T-cell (primary cell): ENCODE results near the gene SCIN. TPM values are rescaled to one million over a fixed set of nuclear protein-coding genes. Genes with fewer than 3 reads are reported as not detected.
"Not testable (repeated sequence)": the region's sequence is repeated elsewhere in the genome, so short reads cannot be mapped to it uniquely, and the experiment has no call there.

Experiments used
- ATAC-seq, 4 experiments: fragments of 200-7000 bp in 3 of 4; fragments of 150-1000 bp in 1 of 4; cut with Tn5 transposase; replicated peaks in 1 of 4; 1 replicate in 3 of 4; 2 replicates in 1 of 4; pipeline ENCODE4 v1.10.0; 2021; ENCODE audit warnings: moderate library complexity in 3 of 4, mild to moderate bottlenecking in 2 of 4, moderate number of reproducible peaks in 1 of 4
- CTCF ChIA-PET, 2 donors: fragments of 300-600 bp; sonication (Branson Sonifier 250); formaldehyde crosslinking; loops; one replicate each; lab custom pipeline; 2022; ENCODE audit warnings: antibody characterized with exemption in 2 of 2; lab: Charles Lee
- POLR2A ChIA-PET, 2 donors: fragments of 300-600 bp; sonication (Branson Sonifier 250); formaldehyde crosslinking; loops; one replicate each; lab custom pipeline; 2022; ENCODE audit warnings: antibody characterized with exemption in 2 of 2; lab: Charles Lee
- DNase-seq, 35 experiments: peaks; one replicate each; pipeline versions ENCODE4 v3.0.0 to v3.0.0-alpha.2; 2013 to 2023
- H3K27ac ChIP-seq: one replicate; pipeline ENCODE4 v1.5.1; 2013; ENCODE audit warnings: low read length
- H3K27me3 ChIP-seq, 2 experiments: replicated peaks in 1 of 2; 1 replicate in 1 of 2; 2 replicates in 1 of 2; pipeline versions ENCODE4 v1.6.1 to v1.7.0; 2013; ENCODE audit warnings: low read length in 1 of 2, mixed read lengths in 1 of 2; ENCODE audit not compliant: control insufficient read depth in 2 of 2, insufficient read depth in 2 of 2; ENCODE audit errors: extremely low read depth in 1 of 2
- H3K36me3 ChIP-seq, 2 donors: 1 replicate in 1 of 2; 2 replicates in 1 of 2; pipeline versions ENCODE4 v1.6.1 to v1.7.0; 2013; ENCODE audit warnings: low read length in 1 of 2; ENCODE audit not compliant: control insufficient read depth in 2 of 2, insufficient read depth in 1 of 2; ENCODE audit errors: extremely low read depth in 1 of 2
- H3K4me1 ChIP-seq, 2 experiments: 1 replicate in 1 of 2; 2 replicates in 1 of 2; pipeline versions ENCODE4 v1.6.1 to v1.7.0; 2013; ENCODE audit warnings: low read length in 2 of 2, mixed read lengths in 1 of 2; ENCODE audit not compliant: insufficient read depth in 2 of 2, control insufficient read depth in 1 of 2; ENCODE audit errors: extremely low read depth in 1 of 2
- H3K4me3 ChIP-seq, 2 donors: 1 replicate in 1 of 2; 2 replicates in 1 of 2; pipeline versions ENCODE4 v1.5.1 to v1.7.0; 2013; ENCODE audit warnings: mild to moderate bottlenecking in 2 of 2, low read length in 1 of 2, moderate library complexity in 1 of 2; ENCODE audit not compliant: control insufficient read depth in 1 of 2; ENCODE audit errors: extremely low read depth in 1 of 2
- H3K9me3 ChIP-seq: 2 replicates; pipeline ENCODE4 v1.7.0; 2013
- H3K27ac Mint-ChIP-seq, 2 donors: one replicate each; pipeline ENCODE4 v1.8.0; 2020 to 2021; ENCODE audit warnings: mild to moderate bottlenecking in 2 of 2, mixed read lengths in 2 of 2
- H3K27me3 Mint-ChIP-seq, 2 donors: one replicate each; pipeline ENCODE4 v1.8.0; 2021 to 2022; ENCODE audit warnings: mixed read lengths in 2 of 2
- H3K36me3 Mint-ChIP-seq: one replicate; pipeline ENCODE4 v1.8.0; 2021; ENCODE audit warnings: mixed read lengths
- H3K4me1 Mint-ChIP-seq, 3 donors: one replicate each; pipeline ENCODE4 v1.8.0; 2020 to 2022; ENCODE audit warnings: mixed read lengths in 3 of 3, mild to moderate bottlenecking in 1 of 3
- H3K4me3 Mint-ChIP-seq, 3 donors: one replicate each; pipeline ENCODE4 v1.8.0; 2020 to 2022; ENCODE audit warnings: mild to moderate bottlenecking in 3 of 3, mixed read lengths in 3 of 3, moderate library complexity in 3 of 3
- H3K9me3 Mint-ChIP-seq, 3 donors: one replicate each; pipeline ENCODE4 v1.8.0; 2020 to 2022; ENCODE audit warnings: mixed read lengths in 3 of 3
- WGBS: methylation state at CpG from one replicate; pipeline ENCODE4 v1.1.5; 2013; ENCODE audit warnings: missing lambda C conversion rate; ENCODE audit not compliant: insufficient coverage; 5-methylcytosine and 5-hydroxymethylcytosine counted together
- total RNA-seq, 35 experiments: library from RNA in 6 of 35; stranded (reverse) in 6 of 35; fragments of 120-200 nt in 1 of 35; gene quantifications; one replicate each; pipeline versions ENCODE4 v1.2.1 to v1.2.4 and lab custom pipeline; 2013 to 2026

The SCIN gene
- total RNA-seq, 5 donors from 2014 or later (not counting 1 experiment from before 2014, with no cell fraction given) = 0.05 to 0.57 (median 0.14) TPM; not detected in 1

DNA sequence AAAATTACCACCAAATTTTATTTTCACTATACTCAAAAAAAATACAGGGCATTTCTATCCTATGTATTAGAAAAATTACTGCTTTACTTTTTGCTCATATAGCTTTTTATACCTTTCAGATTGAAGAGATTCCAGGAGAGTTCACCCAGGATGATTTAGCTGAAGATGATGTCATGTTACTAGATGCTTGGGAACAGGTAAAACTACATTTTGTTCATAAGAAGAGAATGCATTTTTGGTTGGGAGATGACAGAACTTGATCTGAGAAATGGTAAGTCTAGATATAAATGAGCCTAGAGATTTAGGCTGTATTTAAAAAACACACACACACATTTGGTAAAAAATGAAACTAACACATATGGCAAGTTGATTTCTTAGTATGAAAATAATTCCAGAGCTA, 78.8 kb downstream of the SCIN start:
- Histone ChIP-seq H3K4me3 (no peak overlapping the region), H3K27ac (no peak overlapping the region), H3K9me3 (no peaks in the 10 kb centered on the region), H3K4me1 (no peaks in the 10 kb centered on the region), H3K27me3 (no peaks in the 10 kb centered on the region), H3K36me3 (no peaks in the 10 kb centered on the region)
- H3K4me3 Mint-ChIP-seq = no peak overlapping the region
- ChIA-PET POLR2A (no interaction called here), CTCF (no interaction called here)
- H3K36me3 Mint-ChIP-seq = no peaks in the 10 kb centered on the region
- DNase-seq (no peak), ATAC-seq (no peak)
- H3K27me3 Mint-ChIP-seq = no peaks in the 10 kb centered on the region
- H3K27ac Mint-ChIP-seq = no peak overlapping the region
- no peaks in the 10 kb centered on the region for H3K4me1 Mint-ChIP-seq
- no peaks in the 10 kb centered on the region for H3K9me3 Mint-ChIP-seq

DNA sequence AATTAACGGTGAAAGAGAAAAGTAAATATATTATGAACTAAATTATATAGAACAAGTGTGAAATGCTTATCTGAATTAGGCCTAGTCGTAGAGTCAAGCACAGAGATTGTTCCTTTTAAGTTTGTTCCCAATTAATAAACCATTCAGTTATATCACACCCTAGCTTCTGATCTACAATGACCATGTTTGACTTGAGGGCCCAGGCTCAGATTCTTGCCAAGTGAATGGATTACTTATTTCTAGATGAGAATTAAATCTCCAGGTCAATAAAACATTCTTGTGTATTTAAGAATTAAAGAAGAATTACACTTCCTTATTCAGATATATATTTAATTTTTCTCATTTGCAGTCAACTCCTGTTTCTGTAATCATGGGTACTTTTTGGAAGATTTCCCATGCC, 79.6 kb downstream of the SCIN start:
- Mint-ChIP-seq H3K36me3 (no peaks in the 10 kb centered on the region), H3K4me3 (no peak overlapping the region), H3K27me3 (no peaks in the 10 kb centered on the region), H3K4me1 (no peaks in the 10 kb centered on the region), H3K27ac (no peak overlapping the region), H3K9me3 (no peaks in the 10 kb centered on the region)
- POLR2A ChIA-PET = no interaction called here
- H3K27ac ChIP-seq = no peak overlapping the region
- H3K9me3 ChIP-seq = no peaks in the 10 kb centered on the region
- no peak overlapping the region for H3K4me3 ChIP-seq
- H3K27me3 ChIP-seq = no peaks in the 10 kb centered on the region
- H3K4me1 ChIP-seq = no peaks in the 10 kb centered on the region
- H3K36me3 ChIP-seq = no peaks in the 10 kb centered on the region
- CTCF ChIA-PET = no interaction called here
- DNase-seq = no peak
- ATAC-seq = no peak
- WGBS = no CpG with 5 or more reads among the region's 2 CpGs

DNA sequence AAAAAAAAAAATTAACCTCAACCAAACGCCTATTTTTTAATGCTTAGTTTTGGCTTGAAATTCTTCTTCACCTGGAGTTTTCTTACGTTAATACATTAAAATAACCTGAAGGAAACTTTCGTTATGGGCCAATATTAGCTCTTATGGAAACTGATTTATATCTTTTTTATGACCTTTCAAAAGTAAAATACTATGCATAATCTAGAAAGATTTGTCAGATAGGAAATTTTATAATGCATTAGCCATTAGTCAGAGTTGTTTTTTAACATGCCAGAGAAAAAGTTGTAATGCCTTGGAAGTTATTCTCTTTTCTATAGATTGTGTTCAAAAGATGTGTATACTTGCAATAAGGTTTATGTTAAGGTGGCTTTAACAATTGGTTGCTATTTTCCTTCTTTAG, 82.6 kb downstream of the SCIN start:
- Histone ChIP-seq H3K4me1 (no peaks in the 10 kb centered on the region), H3K36me3 (no peaks in the 10 kb centered on the region), H3K27me3 (no peaks in the 10 kb centered on the region), H3K9me3 (no peaks in the 10 kb centered on the region), H3K4me3 (no peak overlapping the region), H3K27ac (no peak overlapping the region)
- ATAC-seq (no peak), DNase-seq (no peak)
- H3K36me3 Mint-ChIP-seq = no peaks in the 10 kb centered on the region
- no CpG with 5 or more reads among the region's 3 CpGs for WGBS
- no peaks in the 10 kb centered on the region for H3K9me3 Mint-ChIP-seq
- ChIA-PET CTCF (interaction anchor here (0.6 to 2.0 kb wide), 6 partner anchors 14 to 478 kb away, joined by 3 to 6 read pairs (median 4); no protein-coding TSS in a partner anchor), POLR2A (interaction anchor here in 1 of 2 donors (0.6 kb wide), 1 partner anchor 380 kb away, joined by 3 read pairs; no protein-coding TSS in a partner anchor)
- no peaks in the 10 kb centered on the region for H3K27me3 Mint-ChIP-seq
- H3K27ac Mint-ChIP-seq = no peak overlapping the region
- H3K4me1 Mint-ChIP-seq = no peaks in the 10 kb centered on the region
- no peak overlapping the region for H3K4me3 Mint-ChIP-seq

DNA sequence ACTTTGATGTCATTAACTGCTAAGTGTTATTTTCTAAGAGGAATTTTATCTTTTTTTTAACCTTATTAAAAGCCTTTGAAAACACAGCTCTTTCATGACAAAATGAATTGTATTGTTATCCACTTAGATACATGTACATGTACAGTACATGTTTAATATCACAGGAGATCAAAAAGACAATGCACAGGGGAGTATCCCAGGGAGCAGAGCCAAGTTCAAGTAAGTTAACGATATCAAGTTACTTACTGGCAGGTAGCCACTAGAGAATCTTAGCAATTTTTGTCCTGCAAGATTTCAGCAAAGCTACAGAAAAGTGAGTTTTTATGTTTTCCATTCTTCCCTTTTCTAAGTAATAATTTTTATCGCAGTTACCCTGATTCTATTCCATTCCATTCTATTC, 83.0 kb downstream of the SCIN start:
- H3K4me1 ChIP-seq = no peaks in the 10 kb centered on the region
- H3K27ac ChIP-seq = no peak overlapping the region
- ChIA-PET POLR2A (interaction anchor here in 1 of 2 donors (0.6 kb wide), 1 partner anchor 380 kb away, joined by 3 read pairs; no protein-coding TSS in a partner anchor), CTCF (interaction anchor here in 1 of 2 donors (0.6 to 2.0 kb wide), 4 partner anchors 17 to 478 kb away, joined by 3 to 6 read pairs (median 4); no protein-coding TSS in a partner anchor)
- no peaks in the 10 kb centered on the region for H3K27me3 ChIP-seq
- Mint-ChIP-seq H3K4me3 (no peak overlapping the region), H3K27ac (no peak overlapping the region), H3K9me3 (no peaks in the 10 kb centered on the region), H3K36me3 (no peaks in the 10 kb centered on the region), H3K4me1 (no peaks in the 10 kb centered on the region), H3K27me3 (no peaks in the 10 kb centered on the region)
- no peaks in the 10 kb centered on the region for H3K9me3 ChIP-seq
- no peak overlapping the region for H3K4me3 ChIP-seq
- no CpG with 5 or more reads among the region's 2 CpGs for WGBS
- DNase-seq = no peak
- H3K36me3 ChIP-seq = no peaks in the 10 kb centered on the region
- ATAC-seq = no peak

DNA sequence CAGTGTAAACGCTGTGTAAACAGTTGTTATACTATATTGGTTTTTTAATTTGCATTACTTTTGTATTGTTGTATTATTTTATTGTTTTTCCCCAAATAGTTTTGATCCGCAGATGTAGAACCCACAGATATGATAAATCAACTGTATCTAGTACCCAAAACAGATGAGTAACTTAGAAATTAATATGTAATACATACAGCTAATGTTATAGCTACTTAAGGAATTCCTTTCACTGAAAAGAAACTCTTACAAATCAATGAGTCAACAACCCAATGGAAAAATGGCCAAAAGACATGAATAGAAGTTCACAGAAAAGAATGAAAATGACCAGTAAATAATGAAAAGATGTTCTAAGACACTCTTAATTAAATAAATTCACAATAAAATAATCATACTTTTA, 84.6 kb downstream of the SCIN start:
- Mint-ChIP-seq H3K4me3 (no peak overlapping the region), H3K4me1 (no peaks in the 10 kb centered on the region), H3K27ac (no peak overlapping the region), H3K36me3 (no peaks in the 10 kb centered on the region), H3K9me3 (no peaks in the 10 kb centered on the region), H3K27me3 (peaks cover 4 to 5% of the 10 kb centered on the region in 2 donors)
- H3K36me3 ChIP-seq = no peaks in the 10 kb centered on the region
- ATAC-seq (no peak), DNase-seq (no peak)
- H3K4me1 ChIP-seq = no peaks in the 10 kb centered on the region
- H3K9me3 ChIP-seq = no peaks in the 10 kb centered on the region
- no peak overlapping the region for H3K27ac ChIP-seq
- no peak overlapping the region for H3K4me3 ChIP-seq
- no CpG with 5 or more reads among the region's 2 CpGs for WGBS
- CTCF ChIA-PET = interaction anchor here in 1 of 2 donors (0.6 kb wide), 1 partner anchor 13 kb away, joined by 3 read pairs; no protein-coding TSS in a partner anchor
- POLR2A ChIA-PET = no interaction called here
- H3K27me3 ChIP-seq = no peaks in the 10 kb centered on the region

DNA sequence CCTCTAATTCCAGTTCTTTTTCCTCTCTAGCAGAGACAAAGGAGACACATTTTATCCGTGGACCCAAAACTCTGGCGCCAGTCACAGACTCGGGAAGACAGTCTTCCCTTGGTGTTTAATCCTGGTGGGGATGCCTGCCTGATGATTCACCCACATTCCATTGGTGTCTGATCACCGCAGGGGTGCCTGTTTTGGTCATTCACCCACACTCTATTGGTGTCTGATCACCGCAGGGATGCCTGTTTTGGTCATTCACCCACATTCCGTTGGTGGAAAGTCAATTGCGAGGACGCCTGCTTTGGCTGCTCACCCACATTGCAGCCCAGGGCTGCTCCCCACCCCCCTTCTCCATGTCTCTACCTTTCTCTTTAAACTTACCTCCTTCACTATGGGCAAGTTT, 89.9 kb downstream of the SCIN start:
- H3K4me1 ChIP-seq, H3K4me3 Mint-ChIP-seq, DNase-seq, H3K4me3 ChIP-seq, H3K4me1 Mint-ChIP-seq, ATAC-seq, H3K27me3 Mint-ChIP-seq, H3K36me3 ChIP-seq, POLR2A ChIA-PET, CTCF ChIA-PET, H3K9me3 Mint-ChIP-seq, H3K9me3 ChIP-seq, H3K27me3 ChIP-seq, H3K27ac Mint-ChIP-seq, H3K36me3 Mint-ChIP-seq, H3K27ac ChIP-seq: not testable (repeated sequence)
- 85% methylated on average over 6 of the region's 8 CpGs for WGBS

DNA sequence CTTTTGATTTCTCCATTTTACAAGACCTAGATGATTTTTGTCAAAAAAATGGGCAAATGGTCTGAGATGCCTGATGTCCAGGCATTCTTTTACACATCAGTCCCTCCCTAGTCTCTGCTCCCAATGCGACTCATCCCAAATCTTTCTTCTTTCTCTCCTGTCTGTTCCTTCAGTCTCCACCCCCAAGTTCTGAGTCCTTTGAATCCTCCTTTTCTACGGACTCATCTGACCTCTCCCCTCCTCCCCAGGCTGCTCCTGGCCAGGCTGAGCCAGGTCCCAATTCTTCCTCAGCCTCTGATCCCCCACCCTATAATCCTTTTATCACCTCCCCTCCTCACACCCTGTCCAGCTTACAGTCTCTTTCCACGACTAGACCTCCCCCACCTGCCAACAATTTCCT, 90.5 kb downstream of the SCIN start:
- H3K4me1 ChIP-seq, H3K4me3 Mint-ChIP-seq, ATAC-seq, H3K4me1 Mint-ChIP-seq, H3K9me3 Mint-ChIP-seq, H3K27me3 Mint-ChIP-seq, H3K27ac Mint-ChIP-seq, CTCF ChIA-PET, H3K36me3 ChIP-seq, DNase-seq, H3K27ac ChIP-seq, POLR2A ChIA-PET, H3K9me3 ChIP-seq, H3K36me3 Mint-ChIP-seq, H3K27me3 ChIP-seq, H3K4me3 ChIP-seq: not testable (repeated sequence)
- WGBS = 81% methylated on average over 3 of the region's 3 CpGs
